ENCODE measurements around the gene MARCHF3.

- TF ChIP-seq MYC (IDR thresholded peaks at IDR 0.05; ENCODE audit: low read depth, low read length) (no peak), POLR2A (IDR thresholded peaks at IDR 0.05; ENCODE audit: extremely low read depth, insufficient read length) (no peak), CTCF (IDR thresholded peaks at IDR 0.05; ENCODE audit: low read depth, low read length) (no peak), MAX (IDR thresholded peaks at IDR 0.05; ENCODE audit: low read depth, low read length) (no peak)
Measured at GRCh38 chr5:126937771-126938170, 92.6 kb downstream of the MARCHF3 start.

Data from NB4 (cell line).